Inflammatory macrophage (primary cell): ENCODE measurements around the gene PRKCE.

Experiments
- DNase-seq, 2 donors: peaks; one replicate each; pipeline ENCODE4 v3.0.0-alpha.2; 2020 to 2022

Gene PRKCE

DNA sequence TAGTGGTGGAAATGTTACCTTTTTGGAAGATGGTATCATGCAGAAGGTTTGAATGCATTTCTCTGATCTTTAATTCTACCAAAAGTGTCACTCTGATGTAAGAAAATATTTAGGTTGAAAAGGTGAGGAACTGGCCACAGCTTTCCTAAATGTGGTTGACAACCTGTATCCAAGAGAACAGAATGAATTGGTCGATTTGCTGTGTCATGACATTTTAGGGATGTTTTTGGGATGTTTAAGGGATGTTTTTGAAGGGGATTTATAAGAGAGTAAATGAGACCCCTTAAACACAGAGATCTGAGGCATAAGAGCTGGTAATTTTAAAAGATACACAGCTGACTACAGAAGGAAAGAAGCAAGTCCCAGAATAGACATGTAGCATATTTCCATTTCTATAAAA lies 375.0 kb downstream of the PRKCE start:
- no peak for DNase-seq

DNA sequence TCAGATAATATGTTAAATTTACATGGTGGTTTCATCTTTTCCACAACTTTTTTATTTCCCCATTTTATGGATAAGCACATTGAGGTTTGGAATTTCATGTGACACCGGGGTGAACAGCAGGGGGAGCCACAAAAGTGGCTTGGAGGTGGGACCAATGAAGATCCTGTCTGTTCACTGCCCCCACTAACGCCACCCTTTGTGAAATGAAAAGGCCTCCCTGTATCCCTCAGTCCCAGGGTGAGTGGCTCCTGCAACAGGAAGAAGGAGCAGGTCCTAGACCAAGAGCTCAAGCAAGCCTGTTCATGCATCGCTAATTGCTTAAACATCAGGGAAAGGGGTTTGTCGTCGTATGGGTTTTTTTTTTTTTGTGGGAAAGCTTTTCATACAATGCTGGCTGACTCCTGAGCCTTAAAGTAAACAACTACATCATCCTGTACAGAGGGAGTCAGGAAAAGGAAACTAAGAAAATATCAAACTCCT lies 377.9 kb downstream of the PRKCE start:
- no peak for DNase-seq

DNA sequence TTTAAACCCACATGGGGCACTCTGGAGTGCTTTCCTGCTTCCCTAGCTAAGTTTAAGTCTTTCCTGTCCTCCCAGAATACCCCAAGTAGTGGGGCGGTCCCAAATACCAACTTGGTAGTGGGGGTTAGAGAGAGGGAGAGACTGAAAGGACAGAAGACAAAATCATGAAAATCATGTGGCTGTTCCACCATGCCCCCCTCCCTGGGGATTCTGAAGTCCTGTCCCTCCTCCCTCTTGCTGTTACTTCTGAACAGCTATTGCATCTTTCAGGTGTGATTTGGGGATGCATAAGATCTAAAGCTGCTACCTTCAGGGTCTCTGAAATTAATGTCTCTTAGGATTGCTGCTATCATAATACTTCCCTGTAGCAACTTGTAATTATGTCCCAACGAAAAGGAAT lies 378.9 kb downstream of the PRKCE start:
- no peak for DNase-seq

GRCh38 chr2:46032161-46032813 lies 380.8 kb downstream of the PRKCE start:
- DNase-seq: no peak

- DNase-seq: no peak
Observed at GRCh38 chr2:46032996-46033395, 381.5 kb downstream of the PRKCE start.

- no peak for DNase-seq
Observed at GRCh38 chr2:46034535-46034934, 383.1 kb downstream of the PRKCE start.

- DNase-seq: no peak
Observed at GRCh38 chr2:46036929-46037328, 385.5 kb downstream of the PRKCE start.

DNA sequence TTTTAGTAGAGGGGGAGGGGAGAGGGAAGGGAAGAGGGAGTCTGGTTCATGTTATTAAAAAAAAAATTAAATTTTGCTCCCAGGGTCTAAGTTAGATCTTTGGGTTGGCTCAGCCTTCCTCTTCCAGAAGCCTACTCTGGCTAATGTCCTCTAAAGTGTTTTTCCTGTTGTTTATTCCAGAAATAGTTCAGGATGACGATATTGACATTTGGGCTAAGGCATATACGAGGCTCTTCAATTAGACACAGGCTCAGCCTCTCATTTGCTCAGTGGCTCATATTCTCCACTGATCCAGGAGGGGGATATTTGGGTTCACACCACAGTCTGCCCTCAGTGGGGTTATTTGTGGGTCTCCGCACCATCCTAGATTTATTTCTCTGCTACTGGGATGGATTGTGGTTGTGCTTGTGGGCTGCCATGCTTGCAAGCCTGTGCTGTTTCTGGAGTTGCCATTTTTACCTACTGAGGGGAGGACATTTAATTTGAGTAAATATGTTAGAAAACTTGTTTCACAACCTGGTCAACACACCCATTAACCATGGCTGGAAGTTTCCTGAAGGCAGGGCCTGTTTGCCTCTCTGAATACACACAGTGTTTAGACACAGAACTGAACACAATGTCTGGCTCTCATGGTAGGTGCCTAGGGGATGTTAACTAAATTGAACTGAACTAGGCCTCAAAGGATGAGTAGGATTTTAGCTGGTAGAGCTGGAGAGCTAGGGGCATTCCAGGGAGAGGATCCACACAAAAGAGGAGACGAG lies 388.2 kb downstream of the PRKCE start:
- no peak for DNase-seq

DNA sequence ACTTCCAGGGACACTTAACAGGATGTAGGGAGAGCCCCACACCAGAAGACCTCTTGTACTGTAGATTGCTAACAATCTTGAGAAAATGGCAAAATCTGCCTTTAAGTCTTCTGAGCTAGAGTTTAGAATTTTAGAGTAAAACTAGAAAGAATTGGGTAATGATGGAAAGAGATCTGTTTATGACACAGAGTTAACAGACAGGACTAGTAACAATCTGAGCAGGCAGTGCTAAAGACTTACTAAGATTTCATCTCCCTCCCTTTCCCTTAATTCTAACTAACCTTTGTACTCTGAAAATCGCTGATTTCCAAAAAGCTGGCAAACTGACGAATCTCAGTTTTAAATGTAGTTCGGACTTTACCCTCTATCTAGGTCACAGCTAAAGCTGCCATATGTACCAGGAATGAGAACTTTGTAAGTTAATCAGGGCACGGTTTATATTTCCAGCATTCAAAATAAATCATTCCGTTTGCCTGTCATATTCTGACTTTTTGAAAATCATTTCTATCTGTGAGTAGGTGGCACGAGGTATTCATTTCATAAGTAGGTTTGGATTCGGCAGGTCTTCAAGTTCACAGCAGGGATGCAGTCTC lies 389.2 kb downstream of the PRKCE start:
- no peak for DNase-seq

DNA sequence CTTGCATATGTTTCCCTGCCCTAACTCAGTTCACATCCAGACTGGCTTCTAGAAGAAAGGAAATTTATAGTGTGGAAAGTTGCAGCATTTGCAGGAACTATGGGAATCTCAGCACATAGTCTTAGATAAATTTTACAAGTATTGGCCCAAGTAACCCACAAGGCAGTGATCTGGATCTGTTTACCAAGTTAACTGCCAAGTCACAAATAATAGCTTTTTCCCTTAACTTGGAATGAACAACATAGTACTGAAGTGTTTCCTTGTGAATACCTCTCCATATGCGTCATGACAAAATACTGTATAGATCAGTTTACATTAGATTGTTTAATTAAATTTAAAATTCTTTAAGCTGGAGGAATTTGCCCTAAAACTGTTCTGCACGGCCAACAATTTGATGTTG lies 390.0 kb downstream of the PRKCE start:
- DNase-seq: no peak

DNA sequence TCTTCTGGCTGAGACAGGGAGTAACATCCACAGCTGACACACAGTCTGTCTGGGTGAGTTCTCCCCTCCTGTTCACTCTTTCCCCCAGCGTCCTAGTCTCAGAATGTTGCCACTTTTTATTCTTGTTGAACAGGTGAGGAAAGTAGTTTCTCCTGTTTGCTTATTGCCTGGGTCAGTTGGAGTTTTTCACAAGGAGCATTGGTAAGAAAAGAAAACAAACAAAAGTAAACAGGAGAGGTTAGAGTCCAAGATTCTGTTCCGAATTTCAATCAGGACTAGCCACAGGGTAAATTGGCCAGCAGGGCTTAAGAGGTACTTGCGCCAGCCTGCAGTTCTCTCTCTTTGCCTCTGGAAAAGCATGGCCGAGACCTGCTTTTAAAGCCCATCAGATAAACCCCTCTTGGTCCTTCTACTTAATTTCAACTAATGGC lies 390.7 kb downstream of the PRKCE start:
- DNase-seq: no peak

- no peak for DNase-seq
Observed at GRCh38 chr2:46042711-46043110, 391.2 kb downstream of the PRKCE start.

GRCh38 chr2:46045888-46046287 lies 394.4 kb downstream of the PRKCE start:
- DNase-seq: no peak

GRCh38 chr2:46047290-46047689 lies 395.8 kb downstream of the PRKCE start:
- no peak for DNase-seq

GRCh38 chr2:46048693-46049092 lies 397.2 kb downstream of the PRKCE start:
- no peak for DNase-seq

DNA sequence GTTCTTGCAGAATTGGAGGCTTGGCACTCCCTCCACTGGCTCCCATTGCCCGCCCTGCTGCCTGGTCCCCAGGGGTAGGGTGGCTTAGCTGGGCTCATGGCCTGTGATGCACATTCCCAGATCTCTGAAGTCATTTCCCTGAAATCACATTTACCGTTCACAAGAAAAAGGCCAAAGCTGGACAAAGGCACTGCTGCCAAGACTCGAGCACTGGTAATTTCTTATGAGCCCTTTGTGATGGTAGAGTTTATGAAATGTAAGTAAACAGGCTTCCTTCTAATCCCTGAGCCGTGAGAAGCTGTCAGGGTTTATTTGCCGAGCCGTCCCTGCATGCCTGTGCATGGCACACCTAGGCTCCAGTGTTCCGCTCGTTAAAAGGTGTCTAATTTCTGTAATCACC lies 398.6 kb downstream of the PRKCE start:
- DNase-seq: no peak

- no peak for DNase-seq
Observed at GRCh38 chr2:46050489-46050888, 399.0 kb downstream of the PRKCE start.

- DNase-seq: peak in 1 of 2 donors; percentile 11
Observed at GRCh38 chr2:46051085-46051484, 399.6 kb downstream of the PRKCE start.

DNA sequence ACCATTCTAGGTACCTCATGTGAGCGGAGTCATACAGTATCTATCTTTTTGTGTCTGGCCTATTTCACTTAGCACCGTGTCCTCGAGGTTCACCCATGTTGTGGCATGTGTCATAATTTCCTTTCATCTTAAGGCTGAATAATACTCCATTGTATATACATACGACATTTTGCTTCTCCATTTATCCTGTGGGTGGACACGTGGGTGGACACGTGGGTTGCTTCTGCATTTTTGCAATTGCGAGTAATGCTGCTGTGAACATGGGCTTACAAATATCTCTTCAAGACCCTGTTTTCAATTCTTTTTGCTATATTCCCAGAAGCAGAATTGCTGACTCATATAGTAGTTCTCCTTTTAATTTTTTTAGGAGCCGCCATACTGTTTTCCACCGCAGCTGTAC lies 402.1 kb downstream of the PRKCE start:
- DNase-seq: peak; percentile 90 to 91

DNA sequence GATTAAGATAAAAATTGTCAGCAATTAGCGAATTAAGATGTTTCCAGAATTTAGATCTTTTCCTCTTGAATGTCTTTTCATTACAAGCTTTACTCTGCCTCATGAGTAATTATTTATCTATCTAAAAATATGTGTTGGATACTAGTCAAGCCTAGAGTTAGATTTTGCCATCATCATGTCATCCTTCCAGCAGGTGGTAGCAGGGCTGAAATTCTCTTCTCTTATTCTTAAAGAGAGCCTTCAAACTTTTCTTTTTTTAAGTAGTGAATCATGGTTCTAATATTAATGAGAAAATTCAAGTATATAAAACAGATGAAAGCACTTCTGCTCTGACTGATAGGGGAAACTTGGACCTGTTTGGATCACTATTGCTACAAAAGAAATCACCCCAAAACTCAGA lies 405.1 kb downstream of the PRKCE start:
- DNase-seq: no peak

DNA sequence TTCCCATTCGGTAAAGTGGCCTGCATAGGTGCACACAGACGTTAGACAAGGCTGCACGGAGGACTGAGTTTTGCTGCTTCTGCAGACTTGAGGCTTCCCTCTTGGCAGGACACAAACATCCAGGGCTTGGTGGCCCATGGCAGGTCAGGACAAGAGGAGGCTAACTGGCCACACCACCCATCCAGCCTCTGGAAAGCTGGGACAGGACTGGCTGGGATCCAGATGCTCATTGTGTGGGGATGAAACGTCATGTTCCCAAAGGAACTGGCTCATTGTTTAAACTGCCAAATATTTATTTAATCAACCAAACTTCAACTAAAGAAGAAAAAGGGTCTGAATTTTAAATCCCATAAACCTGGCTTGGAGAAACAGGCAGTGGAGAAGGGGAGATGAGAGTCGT lies 406.7 kb downstream of the PRKCE start:
- no peak for DNase-seq

- peak; percentile 78 to 81 for DNase-seq
Observed at GRCh38 chr2:46062637-46063412, 411.4 kb downstream of the PRKCE start.

- no peak for DNase-seq
Observed at GRCh38 chr2:46064396-46064795, 412.9 kb downstream of the PRKCE start.
